B cell (primary cell): ENCODE measurements around the gene GAL. TPM values are rescaled to one million over a fixed set of nuclear protein-coding genes. Genes with fewer than 3 reads are reported as not detected.

ENCODE experiments used
- ATAC-seq: fragments of 200-7000 bp; cut with Tn5 transposase; one replicate; pipeline ENCODE4 v1.10.0; 2021; ENCODE audit warnings: low read depth, mild to moderate bottlenecking, moderate number of reproducible peaks, moderate library complexity
- CTCF ChIA-PET: fragments of 350-600 bp; sonication (Branson Sonifier 250); formaldehyde crosslinking; loops from one replicate; lab custom pipeline; 2021; ENCODE audit warnings: antibody characterized with exemption, inconsistent platforms; lab: Charles Lee
- POLR2A ChIA-PET: fragments of 350-600 bp; sonication (Branson Sonifier 250); formaldehyde crosslinking; loops from one replicate; lab custom pipeline; 2021; ENCODE audit warnings: antibody characterized with exemption; lab: Charles Lee
- DNase-seq: peaks from one replicate; pipeline ENCODE4 v3.0.0; 2013
- H2AFZ ChIP-seq: 2 replicates; pipeline ENCODE4 v1.6.1; 2012; ENCODE audit warnings: mild to moderate bottlenecking, low read depth, low read length; ENCODE audit not compliant: insufficient read depth, poor library complexity, severe bottlenecking
- H3K27ac ChIP-seq, 2 donors: 1 replicate in 1 of 2; 2 replicates in 1 of 2; pipeline ENCODE4 v1.5.1; 2012 to 2013; ENCODE audit warnings: low read length in 2 of 2, mild to moderate bottlenecking in 2 of 2, moderate library complexity in 1 of 2
- H3K27me3 ChIP-seq, 4 experiments: fragments of 200-600 bp in 1 of 4; sonication (generic) in 1 of 4; replicated peaks in 1 of 4; 1 replicate in 2 of 4; 2 replicates in 2 of 4; pipeline versions ENCODE4 v1.6.1 to v1.7.0; 2013 to 2016; ENCODE audit warnings: low read length in 3 of 4, mild to moderate bottlenecking in 2 of 4, mixed read lengths in 1 of 4, moderate library complexity in 1 of 4; ENCODE audit not compliant: insufficient read depth in 4 of 4, control insufficient read depth in 3 of 4; ENCODE audit errors: control extremely low read depth in 1 of 4
- H3K36me3 ChIP-seq, 2 experiments: replicated peaks in 1 of 2; 1 replicate in 1 of 2; 2 replicates in 1 of 2; pipeline versions ENCODE4 v1.6.1 to v1.7.1; 2013; ENCODE audit warnings: low read length in 1 of 2; ENCODE audit not compliant: insufficient read depth in 2 of 2, control insufficient read depth in 1 of 2; ENCODE audit errors: control extremely low read depth in 1 of 2, extremely low read depth in 1 of 2
- H3K4me1 ChIP-seq, 2 donors: fragments of 200-600 bp in 1 of 2; sonication (generic) in 1 of 2; 1 replicate in 1 of 2; 2 replicates in 1 of 2; pipeline versions ENCODE4 v1.5.1 to v1.6.1; 2013 to 2017; ENCODE audit warnings: low read length in 2 of 2; ENCODE audit not compliant: control insufficient read depth in 2 of 2, insufficient read depth in 2 of 2
- H3K4me2 ChIP-seq: replicated peaks from 2 replicates; pipeline ENCODE3; 2012; ENCODE audit warnings: mild to moderate bottlenecking, low read depth, low read length; ENCODE audit not compliant: poor library complexity, severe bottlenecking
- H3K4me3 ChIP-seq, 5 experiments: fragments of 200-600 bp in 1 of 5; sonication (generic) in 1 of 5; 1 replicate in 3 of 5; 2 replicates in 2 of 5; pipeline versions ENCODE4 v1.5.1 to v1.7.0; 2011 to 2016; ENCODE audit warnings: low read length in 4 of 5, mild to moderate bottlenecking in 4 of 5, low read depth in 2 of 5, control low read depth in 1 of 5, moderate library complexity in 1 of 5; ENCODE audit not compliant: insufficient read depth in 1 of 5; ENCODE audit errors: control extremely low read depth in 1 of 5, extremely low read depth in 1 of 5
- H3K79me2 ChIP-seq: fragments of 200-600 bp; sonication (generic); one replicate; pipeline ENCODE4 v1.6.0; 2016; ENCODE audit warnings: low read length; ENCODE audit not compliant: control insufficient read depth, insufficient read depth
- H3K9ac ChIP-seq: fragments of 200-600 bp; sonication (generic); 2 replicates; pipeline ENCODE4 v1.6.1; 2017; ENCODE audit warnings: mild to moderate bottlenecking, low read length, moderate library complexity
- H3K9me3 ChIP-seq, 3 donors: one replicate each; pipeline versions ENCODE4 v1.6.1 to v1.7.1; 2013; ENCODE audit warnings: low read length in 2 of 3; ENCODE audit not compliant: control insufficient read depth in 2 of 3, insufficient read depth in 1 of 3; ENCODE audit errors: control extremely low read depth in 1 of 3
- H4K20me1 ChIP-seq: 2 replicates; pipeline ENCODE4 v1.6.0; 2012; ENCODE audit warnings: mild to moderate bottlenecking, low read length; ENCODE audit not compliant: insufficient read depth, control insufficient read depth, poor library complexity, severe bottlenecking
- H3K27ac Mint-ChIP-seq: one replicate; pipeline ENCODE4 v1.8.0; 2021; ENCODE audit warnings: mixed read lengths
- H3K27me3 Mint-ChIP-seq: one replicate; pipeline ENCODE4 v1.8.0; 2021; ENCODE audit warnings: mixed read lengths
- H3K4me1 Mint-ChIP-seq: one replicate; pipeline ENCODE4 v1.8.0; 2021; ENCODE audit warnings: mixed read lengths
- H3K4me3 Mint-ChIP-seq: one replicate; pipeline ENCODE4 v1.8.0; 2021; ENCODE audit warnings: mixed read lengths
- H3K9me3 Mint-ChIP-seq: one replicate; pipeline ENCODE4 v1.8.0; 2022; ENCODE audit warnings: mixed read lengths; ENCODE audit not compliant: insufficient read depth
- EZH2 ChIP-seq: IDR thresholded peaks from 2 replicates; pipeline ENCODE4 v1.6.1; 2012; ENCODE audit warnings: borderline replicate concordance, low read depth, mild to moderate bottlenecking, moderate library complexity, low read length; ENCODE audit not compliant: insufficient read depth, poor library complexity, severe bottlenecking
- WGBS: methylation state at CpG from one replicate; pipeline ENCODE4 v1.1.5; 2013; ENCODE audit warnings: missing lambda C conversion rate; ENCODE audit not compliant: insufficient coverage; 5-methylcytosine and 5-hydroxymethylcytosine counted together
- intact Hi-C: fragments of 100-400 bp; cut with micrococcal nuclease; formaldehyde crosslinking; loops from one replicate; pipeline ENCODE4 v1.10.0; 2022
- polyA plus RNA-seq: library from polyadenylated mRNA; depleted of rRNA; stranded (reverse); fragments of >200 nt; gene quantifications from 2 replicates; pipeline ENCODE4 v1.2.3, GENCODE V29; 2012
- total RNA-seq, 2 donors: library from RNA; stranded (reverse); fragments of 120-200 nt in 1 of 2; gene quantifications; 1 replicate in 1 of 2; 2 replicates in 1 of 2; pipeline versions ENCODE4 v1.2.3 to v1.2.4, GENCODE V29; 2013 to 2022
- TF ChIP-seq, protein P1 (sequence below): fragments of 200-600 bp; IDR thresholded peaks from one replicate; pipeline ENCODE4 v1.8.0; 2022; ENCODE audit warnings: antibody characterized with exemption, mild to moderate bottlenecking

GAL gene
- total and polyA plus RNA-seq, 2 donors (not counting 1 experiment from before 2014, with no cell fraction given), result not detected

DNA sequence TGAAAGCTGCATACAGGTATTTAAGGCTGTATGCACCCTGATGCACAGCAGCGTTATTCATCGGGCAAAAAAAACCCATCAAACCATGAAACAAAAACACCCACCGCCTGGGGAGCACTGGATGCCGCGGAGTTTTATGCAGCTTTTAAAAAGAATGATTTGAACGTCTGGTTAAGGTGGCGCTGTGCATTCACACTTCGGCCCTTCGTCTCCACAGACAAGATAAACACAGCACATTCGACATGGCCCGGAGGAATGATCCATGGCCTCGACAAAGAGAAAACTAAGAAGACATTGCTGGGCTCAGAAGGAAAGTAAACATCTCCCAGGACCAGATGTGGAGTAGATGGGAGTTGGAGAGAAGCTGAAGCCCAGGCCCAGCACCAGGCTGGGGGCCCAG, 40.8 kb upstream of the GAL start:
- H3K9ac ChIP-seq, result no peak overlapping the region
- Mint-ChIP-seq H3K27ac (no peak overlapping the region), H3K27me3 (peaks cover 9% of the 10 kb centered on the region), H3K9me3 (peaks cover 6% of the 10 kb centered on the region), H3K4me1 (no peaks in the 10 kb centered on the region), H3K4me3 (no peak overlapping the region)
- DNase-seq, result no peak
- ChIA-PET CTCF (no interaction called here), POLR2A (interaction anchor here (0.7 kb wide), 2 partner anchors 15 to 972 kb away, joined by 5 read pairs; no protein-coding TSS in a partner anchor)
- H3K9me3 ChIP-seq, result peaks cover 0 to 16% (median 9%) of the 10 kb centered on the region in 3 donors
- no peaks in the 10 kb centered on the region for H3K36me3 ChIP-seq
- H3K4me1 ChIP-seq, result no peaks in the 10 kb centered on the region
- H3K4me2 ChIP-seq, result no peak overlapping the region
- peaks cover 0 to 2% (median 0%) of the 10 kb centered on the region in 4 experiments for H3K27me3 ChIP-seq
- no peak overlapping the region for H3K4me3 ChIP-seq
- 59% methylated on average over 9 of the region's 12 CpGs for WGBS
- H3K27ac ChIP-seq, result no peak overlapping the region
- intact Hi-C loops, result no loop called here
- H4K20me1 ChIP-seq, result no peaks in the 10 kb centered on the region
- H3K79me2 ChIP-seq, result no peaks in the 10 kb centered on the region
- TF ChIP-seq, protein P1, sequence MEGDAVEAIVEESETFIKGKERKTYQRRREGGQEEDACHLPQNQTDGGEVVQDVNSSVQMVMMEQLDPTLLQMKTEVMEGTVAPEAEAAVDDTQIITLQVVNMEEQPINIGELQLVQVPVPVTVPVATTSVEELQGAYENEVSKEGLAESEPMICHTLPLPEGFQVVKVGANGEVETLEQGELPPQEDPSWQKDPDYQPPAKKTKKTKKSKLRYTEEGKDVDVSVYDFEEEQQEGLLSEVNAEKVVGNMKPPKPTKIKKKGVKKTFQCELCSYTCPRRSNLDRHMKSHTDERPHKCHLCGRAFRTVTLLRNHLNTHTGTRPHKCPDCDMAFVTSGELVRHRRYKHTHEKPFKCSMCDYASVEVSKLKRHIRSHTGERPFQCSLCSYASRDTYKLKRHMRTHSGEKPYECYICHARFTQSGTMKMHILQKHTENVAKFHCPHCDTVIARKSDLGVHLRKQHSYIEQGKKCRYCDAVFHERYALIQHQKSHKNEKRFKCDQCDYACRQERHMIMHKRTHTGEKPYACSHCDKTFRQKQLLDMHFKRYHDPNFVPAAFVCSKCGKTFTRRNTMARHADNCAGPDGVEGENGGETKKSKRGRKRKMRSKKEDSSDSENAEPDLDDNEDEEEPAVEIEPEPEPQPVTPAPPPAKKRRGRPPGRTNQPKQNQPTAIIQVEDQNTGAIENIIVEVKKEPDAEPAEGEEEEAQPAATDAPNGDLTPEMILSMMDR, result no peak
- TF ChIP-seq EZH2, result no peak
- no peak overlapping the region for H2AFZ ChIP-seq
- no peak for ATAC-seq

DNA sequence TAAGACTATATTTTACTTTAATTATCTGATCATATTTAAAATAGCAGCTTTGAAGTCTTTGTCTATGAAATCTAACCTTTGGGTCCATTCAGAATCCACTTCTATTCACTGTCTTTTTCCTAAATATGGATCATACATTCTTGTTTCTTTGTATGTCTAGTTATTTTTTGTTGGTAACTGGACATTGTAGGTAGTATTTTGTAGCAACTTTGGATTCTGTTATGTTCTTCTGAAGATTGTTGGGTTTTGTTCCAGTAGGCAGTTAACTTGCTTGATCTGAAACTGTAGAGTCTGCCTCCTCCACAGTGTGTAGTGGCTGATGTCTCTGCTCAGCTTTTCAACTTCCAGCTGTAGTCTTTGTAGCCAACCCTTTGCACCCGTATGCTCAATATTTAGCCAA, 37.5 kb upstream of the GAL start:
- POLR2A ChIA-PET, result no interaction called here
- H3K27ac Mint-ChIP-seq, result no peak overlapping the region
- 100% methylated on average over 1 of the region's 1 CpG for WGBS
- H3K27me3 ChIP-seq, result peaks cover 0 to 8% (median 0%) of the 10 kb centered on the region in 4 experiments
- H3K4me2 ChIP-seq, result no peak overlapping the region
- no peak overlapping the region for H3K27ac ChIP-seq
- peaks cover 6% of the 10 kb centered on the region for H3K9me3 Mint-ChIP-seq
- no peaks in the 10 kb centered on the region for H3K4me1 ChIP-seq
- H3K79me2 ChIP-seq, result no peaks in the 10 kb centered on the region
- peaks cover 10% of the 10 kb centered on the region for H3K27me3 Mint-ChIP-seq
- H3K4me3 ChIP-seq, result no peak overlapping the region
- no peak overlapping the region for H3K9ac ChIP-seq
- TF ChIP-seq, protein P1, result no peak
- TF ChIP-seq EZH2, result no peak
- intact Hi-C loops, result no loop called here
- no peak overlapping the region for H2AFZ ChIP-seq
- no peak overlapping the region for H3K4me3 Mint-ChIP-seq
- CTCF ChIA-PET, result no interaction called here
- no peaks in the 10 kb centered on the region for H3K4me1 Mint-ChIP-seq
- H3K36me3 ChIP-seq, result no peaks in the 10 kb centered on the region
- ATAC-seq, result no peak
- H4K20me1 ChIP-seq, result no peaks in the 10 kb centered on the region
- peaks cover 0 to 16% (median 9%) of the 10 kb centered on the region in 3 donors for H3K9me3 ChIP-seq
- DNase-seq, result no peak
